Measurements from ENCODE around the gene JOSD2.

JOSD2 gene

GRCh38 chr19:50550594-50550966, 39.6 kb upstream of the JOSD2 start:
- H3K27ac Mint-ChIP-seq, result no peak overlapping the region
- H3K27me3 Mint-ChIP-seq (ENCODE audit: low read depth), result peaks cover 40% of the 10 kb centered on the region
- H3K4me3 Mint-ChIP-seq, result no peak overlapping the region
- H3K9me3 Mint-ChIP-seq, result no peaks in the 10 kb centered on the region
- no peaks in the 10 kb centered on the region for H3K36me3 Mint-ChIP-seq (ENCODE audit: low read depth)
- H3K4me1 Mint-ChIP-seq (ENCODE audit: low read depth), result peaks cover 3% of the 10 kb centered on the region

- no peaks in the 10 kb centered on the region for H3K36me3 Mint-ChIP-seq (ENCODE audit: low read depth)
- no peak overlapping the region for H3K27ac Mint-ChIP-seq
- peaks cover 1% of the 10 kb centered on the region for H3K4me1 Mint-ChIP-seq (ENCODE audit: low read depth)
- H3K9me3 Mint-ChIP-seq, result no peaks in the 10 kb centered on the region
- H3K27me3 Mint-ChIP-seq (ENCODE audit: low read depth), result peaks cover 36% of the 10 kb centered on the region
- no peak overlapping the region for H3K4me3 Mint-ChIP-seq
These were observed 39.1 kb upstream of the JOSD2 start for GRCh38 chr19:50549927-50550593.

- Mint-ChIP-seq H3K27ac (no peak overlapping the region), H3K27me3 (ENCODE audit: low read depth) (peaks cover 31% of the 10 kb centered on the region), H3K4me1 (ENCODE audit: low read depth) (no peaks in the 10 kb centered on the region), H3K9me3 (no peaks in the 10 kb centered on the region), H3K4me3 (no peak overlapping the region), H3K36me3 (ENCODE audit: low read depth) (no peaks in the 10 kb centered on the region)
These were observed 38.3 kb upstream of the JOSD2 start for GRCh38 chr19:50549059-50549926.

GRCh38 chr19:50548191-50549058, 37.4 kb upstream of the JOSD2 start:
- Mint-ChIP-seq H3K4me3 (no peak overlapping the region), H3K9me3 (no peaks in the 10 kb centered on the region), H3K4me1 (ENCODE audit: low read depth) (no peaks in the 10 kb centered on the region), H3K36me3 (ENCODE audit: low read depth) (no peaks in the 10 kb centered on the region), H3K27me3 (ENCODE audit: low read depth) (peaks cover 27% of the 10 kb centered on the region), H3K27ac (no peak overlapping the region)

GRCh38 chr19:50547385-50548190, 36.6 kb upstream of the JOSD2 start:
- no peaks in the 10 kb centered on the region for H3K9me3 Mint-ChIP-seq
- H3K4me3 Mint-ChIP-seq, result no peak overlapping the region
- no peaks in the 10 kb centered on the region for H3K4me1 Mint-ChIP-seq (ENCODE audit: low read depth)
- H3K36me3 Mint-ChIP-seq (ENCODE audit: low read depth), result no peaks in the 10 kb centered on the region
- no peak overlapping the region for H3K27ac Mint-ChIP-seq
- H3K27me3 Mint-ChIP-seq (ENCODE audit: low read depth), result peaks cover 19% of the 10 kb centered on the region

- no peaks in the 10 kb centered on the region for H3K36me3 Mint-ChIP-seq (ENCODE audit: low read depth)
- H3K27me3 Mint-ChIP-seq (ENCODE audit: low read depth), result peaks cover 12% of the 10 kb centered on the region
- H3K27ac Mint-ChIP-seq, result no peak overlapping the region
- H3K9me3 Mint-ChIP-seq, result no peaks in the 10 kb centered on the region
- no peak overlapping the region for H3K4me3 Mint-ChIP-seq
- H3K4me1 Mint-ChIP-seq (ENCODE audit: low read depth), result no peaks in the 10 kb centered on the region
These were observed 35.7 kb upstream of the JOSD2 start for GRCh38 chr19:50546527-50547221.

GRCh38 chr19:50542943-50543342, 32.0 kb upstream of the JOSD2 start:
- H3K4me3 Mint-ChIP-seq, result no peak overlapping the region
- H3K27ac Mint-ChIP-seq, result no peak overlapping the region
- H3K9me3 Mint-ChIP-seq, result no peaks in the 10 kb centered on the region
- no peaks in the 10 kb centered on the region for H3K36me3 Mint-ChIP-seq (ENCODE audit: low read depth)
- peaks cover under 1% of the 10 kb centered on the region for H3K4me1 Mint-ChIP-seq (ENCODE audit: low read depth)
- H3K27me3 Mint-ChIP-seq (ENCODE audit: low read depth), result no peaks in the 10 kb centered on the region

- Mint-ChIP-seq H3K9me3 (peaks cover 5% of the 10 kb centered on the region), H3K27me3 (ENCODE audit: low read depth) (no peaks in the 10 kb centered on the region), H3K4me3 (no peak overlapping the region), H3K4me1 (ENCODE audit: low read depth) (peaks cover 4% of the 10 kb centered on the region), H3K27ac (no peak overlapping the region), H3K36me3 (ENCODE audit: low read depth) (no peaks in the 10 kb centered on the region)
These were observed 26.8 kb upstream of the JOSD2 start for GRCh38 chr19:50537769-50538230.

- Mint-ChIP-seq H3K4me3 (no peak overlapping the region), H3K27me3 (ENCODE audit: low read depth) (no peaks in the 10 kb centered on the region), H3K4me1 (ENCODE audit: low read depth) (peaks cover 4% of the 10 kb centered on the region), H3K9me3 (peaks cover 5% of the 10 kb centered on the region), H3K36me3 (ENCODE audit: low read depth) (no peaks in the 10 kb centered on the region), H3K27ac (no peak overlapping the region)
These were observed 26.3 kb upstream of the JOSD2 start for GRCh38 chr19:50537306-50537685.

- no peaks in the 10 kb centered on the region for H3K36me3 Mint-ChIP-seq (ENCODE audit: low read depth)
- peaks cover 4% of the 10 kb centered on the region for H3K4me1 Mint-ChIP-seq (ENCODE audit: low read depth)
- H3K27ac Mint-ChIP-seq, result no peak overlapping the region
- no peaks in the 10 kb centered on the region for H3K27me3 Mint-ChIP-seq (ENCODE audit: low read depth)
- H3K4me3 Mint-ChIP-seq, result no peak overlapping the region
- peaks cover 5% of the 10 kb centered on the region for H3K9me3 Mint-ChIP-seq
These were observed 25.8 kb upstream of the JOSD2 start for GRCh38 chr19:50536662-50537305.

- no peak overlapping the region for H3K4me3 Mint-ChIP-seq
These were observed 24.7 kb upstream of the JOSD2 start for GRCh38 chr19:50535672-50536187.

GRCh38 chr19:50534478-50534877, 23.5 kb upstream of the JOSD2 start:
- no peaks in the 10 kb centered on the region for H3K27me3 Mint-ChIP-seq (ENCODE audit: low read depth)
- H3K4me1 Mint-ChIP-seq (ENCODE audit: low read depth), result peaks cover 4% of the 10 kb centered on the region
- peaks cover 5% of the 10 kb centered on the region for H3K9me3 Mint-ChIP-seq
- no peak overlapping the region for H3K4me3 Mint-ChIP-seq
- H3K36me3 Mint-ChIP-seq (ENCODE audit: low read depth), result no peaks in the 10 kb centered on the region
- H3K27ac Mint-ChIP-seq, result no peak overlapping the region

More at GRCh38 chr19:50535672-50536187, 24.7 kb upstream of the JOSD2 start:
- H3K36me3 Mint-ChIP-seq (ENCODE audit: low read depth), result no peaks in the 10 kb centered on the region
- H3K9me3 Mint-ChIP-seq, result peaks cover 5% of the 10 kb centered on the region
- H3K27me3 Mint-ChIP-seq (ENCODE audit: low read depth), result no peaks in the 10 kb centered on the region
- peaks cover 4% of the 10 kb centered on the region for H3K4me1 Mint-ChIP-seq (ENCODE audit: low read depth)
- no peak overlapping the region for H3K27ac Mint-ChIP-seq

GRCh38 chr19:50532952-50533351, 22.0 kb upstream of the JOSD2 start:
- Mint-ChIP-seq H3K27ac (no peak overlapping the region), H3K27me3 (ENCODE audit: low read depth) (no peaks in the 10 kb centered on the region), H3K4me1 (ENCODE audit: low read depth) (peaks cover 4% of the 10 kb centered on the region), H3K36me3 (ENCODE audit: low read depth) (no peaks in the 10 kb centered on the region), H3K9me3 (peaks cover 5% of the 10 kb centered on the region), H3K4me3 (no peak overlapping the region)

All from T-helper 1 cell treated with Interleukin-12 subunit alpha and Interleukin-12 subunit beta and Interleukin-4 antibody, amounts not matched to agents 30 μg/mL and 1 μg/mL, for 36 hours (primary cell).